HG02759 (cell line): Measurements from ENCODE around the gene TBPL1.
"Not testable (repeated sequence)": the region's sequence is repeated elsewhere in the genome, so short reads cannot be mapped to it uniquely, and the experiment has no call there.

Experiments used
- ATAC-seq: cut with Tn5 transposase; IDR thresholded peaks from one replicate; pipeline ENCODE4 v1.9.1; 2021; ENCODE audit warnings: mild to moderate bottlenecking, moderate library complexity; ENCODE audit not compliant: unreplicated experiment

Gene TBPL1

DNA sequence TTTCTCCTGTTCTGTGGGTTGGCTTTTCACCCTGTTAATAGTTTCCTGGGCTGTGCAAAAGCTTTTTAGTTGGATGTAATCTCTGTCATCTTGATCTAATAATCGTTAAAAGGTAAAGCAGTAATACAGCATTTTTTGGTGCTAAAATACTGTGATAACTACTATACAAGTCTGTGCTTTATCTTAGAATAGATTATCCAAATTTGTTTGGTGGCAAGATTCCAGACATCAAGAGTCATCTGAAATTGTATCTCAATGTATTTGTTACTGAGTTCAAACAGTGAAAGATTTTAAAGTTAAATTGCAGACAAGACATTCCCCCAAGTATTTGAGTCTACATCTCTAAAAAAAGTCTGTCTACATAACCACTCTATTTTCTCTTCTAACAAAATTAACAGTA lies 18.8 kb downstream of the TBPL1 start:
- ATAC-seq: no peak

DNA sequence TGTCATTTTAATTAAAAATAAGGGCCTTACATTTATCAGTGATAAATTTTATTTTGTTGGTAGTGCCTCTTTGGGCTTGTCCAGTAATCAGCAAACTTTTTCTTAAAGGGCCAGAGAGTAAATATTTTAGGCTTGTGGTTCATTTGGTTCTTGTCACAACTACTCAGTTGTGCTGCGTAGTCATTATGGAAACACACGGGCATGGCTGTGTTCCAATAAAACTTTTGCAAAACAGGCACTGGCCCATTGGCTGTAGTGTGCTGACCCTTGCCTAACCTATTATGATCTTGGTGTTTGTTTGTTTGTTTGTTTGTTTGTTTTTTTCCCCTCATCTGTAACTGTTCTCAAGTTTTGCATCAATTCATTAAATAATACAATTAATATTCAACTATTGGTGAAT lies 19.4 kb downstream of the TBPL1 start:
- no peak for ATAC-seq

DNA sequence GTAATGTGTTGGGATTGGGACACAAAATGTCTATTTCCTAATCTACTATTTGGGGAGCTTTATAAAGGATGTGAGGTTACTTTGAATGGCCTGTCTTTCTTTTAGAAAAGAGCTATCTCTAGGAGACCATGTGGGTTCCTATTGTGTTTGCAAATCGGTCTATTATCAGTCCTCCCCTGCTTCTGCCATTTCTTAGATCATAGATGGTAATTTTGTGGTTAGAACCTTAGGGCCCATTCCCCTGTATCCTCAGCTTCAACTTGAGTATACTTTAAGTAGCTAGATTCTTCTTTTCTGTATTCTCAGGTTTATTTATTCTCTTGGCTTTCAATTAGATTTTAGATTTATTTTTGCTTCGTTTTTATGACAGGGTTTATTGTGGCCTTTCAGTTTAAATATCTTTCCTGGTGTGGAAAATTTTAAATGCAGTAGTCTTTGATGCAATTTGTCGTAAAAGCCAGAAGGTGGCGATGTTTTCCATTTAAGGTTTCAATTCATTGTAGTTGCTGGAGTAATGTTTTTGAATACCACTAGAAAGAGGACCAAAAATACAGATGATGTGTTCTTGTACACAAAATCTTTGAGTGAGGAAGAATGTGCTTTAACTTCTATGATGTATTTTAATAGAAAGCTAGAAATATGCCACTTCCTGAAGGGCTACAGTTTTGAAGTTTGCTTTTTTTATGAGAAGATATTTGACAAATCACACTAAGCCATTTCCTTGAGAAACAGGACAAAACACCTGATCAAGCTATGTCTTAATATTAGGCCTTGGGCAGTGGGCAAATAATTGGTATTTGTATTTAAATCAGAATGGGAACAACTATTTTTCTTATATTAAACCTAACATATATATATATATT lies 20.3 kb downstream of the TBPL1 start:
- ATAC-seq: peak; percentile 60

DNA sequence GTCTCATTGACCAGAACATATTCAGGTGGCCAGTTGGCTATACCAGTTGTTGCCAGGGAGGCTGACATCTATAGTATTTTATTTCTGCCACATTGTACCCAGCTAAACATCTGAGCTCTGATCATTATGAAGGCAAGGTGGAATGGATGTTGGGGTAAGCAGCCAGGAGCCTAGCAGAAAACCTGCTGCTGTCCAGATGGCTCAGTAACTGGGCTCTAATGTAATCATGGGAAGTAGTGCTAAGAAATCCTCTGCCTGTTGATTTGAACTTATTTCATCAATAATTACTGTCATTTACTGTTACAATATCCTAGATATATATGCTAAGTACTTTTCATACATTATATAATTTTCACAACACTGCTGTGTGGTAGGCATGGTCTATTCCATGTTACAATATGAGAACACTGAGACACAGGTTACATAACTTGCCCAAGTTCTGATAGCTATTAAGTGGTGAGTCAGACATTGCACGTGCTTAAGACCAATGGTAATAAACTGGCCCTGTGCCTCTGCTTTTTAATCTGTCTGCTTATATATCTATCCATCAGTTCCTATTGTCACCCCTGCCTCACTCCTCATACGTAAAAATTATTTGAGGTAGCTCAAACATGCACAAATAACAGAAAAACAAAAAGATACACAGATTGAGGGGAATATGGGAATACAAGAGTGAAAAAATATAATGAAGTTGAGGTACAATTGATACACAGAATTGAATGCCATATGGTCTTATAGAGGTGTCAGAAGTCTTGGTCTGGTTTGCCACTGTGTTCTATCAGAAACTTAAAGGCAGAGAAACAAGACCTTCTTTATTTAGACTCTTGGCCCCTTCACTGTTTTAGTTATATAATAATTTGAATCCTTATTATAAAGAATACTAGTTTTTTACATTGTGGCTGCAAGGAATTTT lies 25.2 kb downstream of the TBPL1 start:
- ATAC-seq: no peak

DNA sequence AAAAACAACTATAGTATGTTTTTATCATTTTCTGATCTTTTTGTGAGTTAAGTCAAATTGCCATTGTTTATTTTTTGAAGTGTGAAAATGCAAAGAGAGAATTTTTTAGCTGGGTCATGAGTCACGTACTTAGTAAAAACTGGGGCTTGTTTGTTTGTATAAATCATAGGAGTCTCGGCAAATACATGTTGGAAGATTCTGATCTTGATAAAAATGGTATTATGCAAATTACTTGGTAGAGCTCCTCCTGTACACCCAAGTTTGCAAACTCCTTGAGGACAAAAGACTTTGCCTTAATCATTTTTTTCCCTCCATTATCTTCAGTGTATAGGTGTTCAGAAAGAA lies 25.8 kb downstream of the TBPL1 start:
- ATAC-seq: no peak

DNA sequence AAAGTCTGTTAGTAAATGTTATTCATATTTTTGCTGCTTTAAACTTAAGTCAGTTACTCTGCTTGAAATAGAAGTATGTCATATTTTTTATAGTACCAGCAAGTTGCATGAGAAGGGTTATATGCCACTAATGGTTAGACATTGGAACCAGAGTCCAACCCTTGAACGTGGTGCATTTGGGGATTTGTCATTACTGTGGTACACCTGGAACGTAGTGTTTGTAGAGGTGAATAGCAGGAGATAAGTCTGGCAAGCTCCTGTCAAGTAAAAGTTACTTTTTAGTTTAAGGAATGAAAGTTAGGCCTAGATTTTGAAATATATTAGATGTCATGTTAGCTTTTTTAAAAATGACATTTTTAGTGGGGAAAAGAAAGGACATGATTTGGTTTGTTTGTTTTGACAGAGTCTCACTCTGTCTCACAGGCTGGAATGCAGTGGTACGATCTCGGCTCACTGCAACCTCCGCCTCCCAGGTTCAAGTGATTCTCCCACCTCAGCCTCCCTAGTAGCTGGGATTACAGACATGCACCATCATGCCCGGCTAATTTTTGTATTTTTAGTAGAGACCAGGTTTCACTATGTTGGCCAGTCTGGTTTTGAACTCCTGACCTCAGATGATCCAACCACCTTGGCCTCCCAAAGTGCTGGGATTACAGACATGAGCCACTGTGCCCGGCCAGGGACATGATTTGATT lies 26.4 kb downstream of the TBPL1 start:
- ATAC-seq: not testable (repeated sequence)

DNA sequence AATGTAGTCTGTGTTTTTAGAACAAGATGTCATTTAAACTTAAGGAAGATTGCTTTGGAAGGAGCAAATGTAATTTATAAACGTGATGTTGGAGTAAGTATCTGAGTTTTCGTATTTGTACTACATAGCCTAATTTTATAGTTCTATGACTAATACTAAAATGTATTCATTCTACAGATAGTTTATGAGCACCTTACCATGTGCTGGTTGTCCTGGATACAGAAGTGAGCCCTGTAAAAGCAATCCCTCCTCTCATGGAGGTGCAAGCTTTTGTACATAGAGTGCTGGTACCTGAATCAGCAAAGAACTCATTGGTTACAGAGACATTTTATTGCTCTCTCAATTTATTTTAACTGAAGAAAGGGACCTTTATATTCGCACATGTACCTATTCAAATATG lies 27.1 kb downstream of the TBPL1 start:
- no peak for ATAC-seq

DNA sequence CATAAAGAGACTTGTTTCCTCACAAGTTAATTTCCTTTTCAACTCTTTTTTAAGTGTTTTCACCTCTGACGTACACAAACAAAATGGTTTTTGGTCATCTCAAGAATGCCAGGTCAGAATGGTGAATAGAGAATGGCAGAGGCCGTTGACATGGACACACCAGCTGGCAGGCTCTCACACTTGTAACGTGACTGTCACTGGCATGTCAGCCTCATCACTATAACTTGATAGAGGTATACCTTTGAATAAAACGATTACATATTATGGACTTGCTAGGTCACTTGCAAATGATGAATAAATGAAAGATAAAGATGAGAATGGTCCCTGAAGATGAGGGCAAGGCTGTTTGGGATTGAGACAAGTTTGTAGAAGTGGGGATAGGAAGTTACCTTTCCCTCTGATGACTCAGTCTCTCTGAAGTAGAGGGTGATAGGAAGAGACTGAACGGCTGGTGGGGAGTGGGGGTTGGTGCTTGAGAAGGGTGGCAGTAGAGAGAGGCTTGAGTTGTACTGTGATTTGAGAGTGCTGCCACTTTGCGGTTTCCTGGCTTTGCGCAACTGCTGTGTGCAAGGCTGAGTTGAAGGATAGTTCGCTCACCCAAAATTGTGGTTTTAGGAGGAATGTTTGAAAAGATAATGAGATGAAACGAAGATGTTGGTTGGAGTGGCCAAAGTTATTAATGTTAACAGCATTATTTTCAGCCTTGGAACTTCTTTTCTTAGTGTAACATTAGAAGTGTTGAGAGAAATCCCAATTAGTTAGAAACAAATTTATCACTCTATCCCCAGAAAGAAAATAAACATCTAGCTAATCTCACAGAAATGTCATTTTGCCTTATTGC lies 30.3 kb downstream of the TBPL1 start:
- no peak for ATAC-seq

DNA sequence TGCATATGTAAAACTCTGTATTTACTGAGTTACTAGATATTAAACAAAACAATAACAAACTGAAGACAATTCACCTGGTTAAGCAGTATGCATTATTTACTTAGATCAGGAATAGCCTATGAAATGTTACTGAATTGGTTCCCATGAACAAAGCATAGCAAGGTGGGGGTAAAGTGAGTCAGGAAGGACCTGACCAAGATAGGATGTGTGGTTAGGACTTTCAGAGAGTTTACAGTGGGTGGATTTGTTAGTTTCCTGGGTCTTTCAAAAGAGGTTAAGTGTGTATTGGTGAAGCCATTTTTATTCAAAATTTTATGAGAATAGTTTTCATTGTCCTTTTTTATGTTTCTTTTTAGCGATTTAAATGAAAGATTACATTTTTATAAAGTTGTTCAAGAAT lies 32.9 kb downstream of the TBPL1 start:
- ATAC-seq: no peak

DNA sequence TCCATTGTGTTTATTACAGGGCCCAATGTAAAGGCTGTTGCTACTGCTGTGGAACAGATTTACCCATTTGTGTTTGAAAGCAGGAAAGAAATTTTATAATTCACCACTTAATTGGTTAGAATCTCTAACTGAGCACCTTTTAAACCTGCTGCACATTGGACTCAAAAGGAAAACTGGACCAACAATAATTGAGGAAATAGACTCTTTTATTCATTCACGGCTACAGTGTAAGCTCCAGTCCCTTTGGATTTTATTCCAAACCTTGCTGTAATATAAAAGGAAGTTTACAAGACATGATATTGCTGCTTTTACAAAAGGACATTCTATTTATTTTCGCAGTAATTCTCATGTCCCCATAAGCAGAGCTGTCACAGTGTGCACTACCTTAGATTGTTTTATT lies 33.9 kb downstream of the TBPL1 start:
- no peak for ATAC-seq

DNA sequence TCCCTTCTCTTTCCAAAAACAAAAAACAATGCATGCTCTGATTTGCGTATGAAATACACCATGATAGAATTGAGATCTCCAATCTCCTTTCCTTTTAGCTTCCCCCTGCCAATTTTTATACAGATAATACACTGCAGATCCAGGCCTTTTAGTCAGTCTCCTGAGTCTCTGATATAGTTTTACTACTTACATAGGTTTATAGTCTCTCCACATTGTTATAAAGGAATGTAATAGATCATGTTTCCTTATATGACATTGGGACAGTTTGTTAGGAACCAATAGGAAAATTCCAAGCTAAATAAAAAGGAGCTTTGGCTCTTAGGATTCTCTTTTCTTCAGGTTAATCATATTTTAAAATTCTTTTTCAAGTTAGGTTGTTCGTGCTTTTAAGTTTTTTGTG lies 36.5 kb downstream of the TBPL1 start:
- ATAC-seq: no peak

DNA sequence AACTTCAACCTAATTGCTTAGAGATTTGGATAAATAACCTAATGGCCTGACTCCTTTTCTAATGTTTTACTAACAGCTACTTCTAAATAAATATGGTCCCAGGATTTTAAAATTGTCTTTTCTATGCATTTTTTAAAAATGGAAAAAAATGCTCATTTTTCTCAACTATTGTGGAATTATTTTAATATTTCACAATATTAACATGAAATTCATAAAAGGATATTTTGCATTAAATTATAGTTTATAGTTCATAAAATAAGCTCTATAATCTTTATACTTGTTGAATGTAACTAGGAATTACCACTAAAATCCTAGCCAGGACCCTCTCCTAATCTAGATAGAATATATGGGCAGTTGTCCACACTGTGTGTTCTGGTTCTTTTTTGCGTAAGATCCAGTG lies 37.3 kb downstream of the TBPL1 start:
- no peak for ATAC-seq

DNA sequence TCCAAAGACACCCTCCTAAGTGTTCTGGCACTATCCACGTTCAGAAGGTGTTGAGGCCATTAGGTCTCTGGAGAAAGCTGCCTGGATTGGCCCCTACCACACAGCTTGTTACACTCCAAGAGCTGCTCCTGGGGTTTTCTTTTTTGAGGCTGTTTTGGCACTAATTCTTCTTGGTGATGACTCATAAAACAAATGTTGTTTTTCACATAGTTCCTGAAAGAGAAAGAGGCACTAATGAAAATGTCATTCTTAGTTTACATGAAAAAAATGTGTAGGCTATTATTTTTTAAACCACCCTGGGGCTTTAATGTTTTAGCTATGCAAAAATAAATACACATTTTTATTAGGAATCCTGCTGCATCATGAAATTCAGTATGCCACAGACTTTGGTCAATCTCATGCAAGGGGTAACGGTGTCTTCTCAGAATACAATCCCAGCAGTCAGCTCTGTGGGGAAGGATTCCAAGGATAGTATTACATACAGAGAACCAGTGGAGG lies 38.1 kb downstream of the TBPL1 start:
- no peak for ATAC-seq

DNA sequence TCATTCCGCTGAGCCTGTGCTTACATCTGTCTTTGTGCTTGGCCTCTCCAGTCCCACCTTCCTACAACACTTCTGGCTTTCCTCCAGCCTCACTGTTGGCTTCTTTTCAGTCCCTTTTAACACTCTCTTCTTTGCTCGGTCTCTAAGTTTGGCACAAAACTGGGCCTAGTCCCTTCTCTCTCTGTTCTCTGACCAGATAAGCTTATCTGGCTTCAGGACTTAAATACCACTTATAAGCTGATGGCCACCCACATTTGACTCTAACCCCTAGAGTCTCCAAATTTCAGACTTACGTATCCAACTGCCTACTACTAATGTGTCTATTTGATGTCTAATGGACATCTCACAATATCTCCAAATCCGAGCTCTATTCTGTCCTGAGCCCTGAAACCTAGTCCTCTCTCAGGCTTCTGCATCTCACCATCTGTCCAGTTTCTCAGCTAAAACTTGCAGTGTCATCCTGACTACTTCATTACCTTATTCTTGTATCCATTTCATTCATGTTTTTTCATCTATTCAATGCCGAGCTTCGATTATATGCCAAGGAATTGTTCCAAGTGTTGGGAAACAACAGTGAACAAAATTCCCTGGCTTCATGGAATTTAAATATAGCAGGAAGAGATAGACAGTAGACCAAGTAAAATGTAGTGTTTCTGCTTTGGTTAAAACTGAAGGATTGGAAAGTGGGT lies 40.1 kb downstream of the TBPL1 start:
- ATAC-seq: no peak

DNA sequence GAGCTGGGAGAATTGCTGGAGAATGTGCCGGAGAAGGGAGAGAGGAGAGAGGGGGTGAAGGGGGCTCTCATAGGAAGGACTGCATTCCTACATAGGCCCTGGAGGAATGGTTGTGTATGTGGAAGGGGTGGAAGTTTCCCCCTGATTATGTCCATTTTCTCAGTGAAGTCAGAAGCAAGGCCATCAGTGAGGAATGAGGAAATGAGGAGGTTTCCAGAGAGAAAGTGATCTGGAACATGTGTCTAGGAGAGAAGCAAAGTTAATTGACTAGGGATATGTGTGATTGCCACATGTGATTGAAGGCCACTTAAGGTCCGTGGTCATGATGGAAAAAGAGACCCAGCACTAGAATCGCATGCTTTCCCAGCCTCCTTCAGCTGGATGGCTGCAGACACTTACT lies 42.3 kb downstream of the TBPL1 start:
- ATAC-seq: no peak

DNA sequence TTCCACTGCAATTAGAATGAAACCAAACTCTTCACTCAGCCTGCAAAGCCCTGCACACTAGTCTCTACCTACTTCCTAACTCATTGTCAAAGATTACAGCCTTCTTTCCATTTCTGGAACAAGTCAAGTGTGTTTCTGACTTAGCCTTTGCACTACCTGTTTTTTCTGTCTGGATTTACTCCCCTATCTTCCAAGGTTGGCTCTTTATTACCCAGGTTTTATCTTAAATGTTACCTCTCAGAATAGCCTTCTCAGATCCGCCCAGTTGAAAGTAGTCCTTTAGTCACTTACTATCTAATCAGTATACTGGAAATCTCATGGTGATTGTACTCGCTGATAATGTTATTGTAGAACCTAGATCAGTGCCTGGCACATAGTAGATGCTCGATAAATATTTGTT lies 42.7 kb downstream of the TBPL1 start:
- ATAC-seq: no peak

DNA sequence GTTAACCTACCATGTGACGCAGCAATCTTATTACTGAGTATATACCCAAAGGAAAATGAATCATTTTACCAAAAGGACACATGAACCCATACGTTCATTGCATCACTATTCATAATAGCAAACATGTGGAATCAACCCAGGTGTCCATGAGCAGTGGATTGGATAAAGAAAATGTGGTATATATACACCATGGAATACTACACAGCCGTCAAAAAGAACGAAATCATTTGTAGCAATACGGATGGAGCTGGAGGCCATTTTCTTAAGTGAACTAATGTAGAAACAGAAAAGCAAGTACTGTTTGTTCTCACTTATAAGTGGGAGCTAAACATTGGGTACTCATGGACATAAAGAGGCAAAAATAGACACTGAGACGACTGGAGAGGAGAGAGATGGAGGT lies 44.2 kb downstream of the TBPL1 start:
- no peak for ATAC-seq

DNA sequence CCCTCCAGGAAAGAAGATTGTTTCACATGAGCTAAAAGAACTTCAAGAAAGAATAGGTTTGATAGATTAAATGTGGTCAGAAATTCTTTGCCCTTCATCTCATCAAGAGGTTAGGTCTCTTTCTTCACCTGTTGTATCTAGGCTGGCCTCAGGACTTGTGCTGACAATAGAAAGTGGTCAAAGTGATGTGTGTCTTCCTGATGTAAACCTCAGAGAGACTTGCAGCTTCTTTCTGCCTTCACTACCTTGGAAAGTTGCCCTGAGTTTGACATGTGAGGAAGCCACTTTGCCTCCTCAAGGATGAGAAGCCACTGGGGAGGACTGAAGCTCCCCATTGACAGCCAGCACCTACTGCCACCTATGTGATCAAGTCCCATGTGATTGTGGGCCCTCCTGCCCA lies 46.3 kb downstream of the TBPL1 start:
- ATAC-seq: no peak

DNA sequence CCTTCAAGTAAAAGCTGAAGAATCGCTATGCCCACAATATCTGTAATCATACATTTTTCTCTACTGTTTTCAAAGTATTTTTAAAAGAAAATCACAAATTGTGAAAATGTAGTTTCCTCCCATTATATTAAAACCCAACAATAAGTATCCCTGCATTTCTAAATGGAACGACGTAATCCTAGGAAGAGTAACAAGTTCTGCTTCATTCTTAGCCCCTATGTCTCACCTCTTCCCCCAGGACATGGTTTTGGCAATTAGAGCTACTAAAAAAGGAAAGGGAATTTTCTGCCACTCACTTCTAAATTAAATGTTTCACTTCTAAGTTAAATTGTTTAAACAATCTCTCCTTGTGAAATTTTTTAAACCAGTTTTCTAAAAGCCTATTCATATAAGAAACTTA lies 47.4 kb downstream of the TBPL1 start:
- ATAC-seq: no peak

DNA sequence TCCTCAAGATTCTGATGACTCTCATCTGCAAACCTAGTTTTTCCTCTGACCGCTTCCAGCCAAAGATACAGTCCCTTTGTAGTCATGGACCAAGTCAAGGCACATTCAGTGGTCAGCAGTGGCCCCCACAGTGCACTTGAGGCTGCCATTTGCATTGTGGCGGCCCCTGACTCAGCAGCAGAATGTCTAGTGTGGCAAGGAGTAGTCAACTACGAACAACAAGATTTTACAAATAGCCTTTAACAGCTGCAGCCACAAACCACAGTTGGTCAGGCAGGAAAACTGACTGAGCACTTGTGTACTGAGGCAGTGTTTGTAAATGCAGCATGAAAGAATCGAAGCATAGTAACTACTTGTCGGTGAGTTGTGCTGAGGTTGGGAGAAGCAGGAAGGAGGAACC lies 49.8 kb downstream of the TBPL1 start:
- no peak for ATAC-seq
